Activated naive CD4-positive, alpha-beta T cell treated with anti-CD3 and anti-CD28 coated beads, Interleukin-2, amount 10 ng/mL, durations not matched to agents 7 days and 5 days (primary cell): ENCODE results near the gene NDUFC2.
"Not testable (repeated sequence)": the region's sequence is repeated elsewhere in the genome, so short reads cannot be mapped to it uniquely, and the experiment has no call there.

Source experiments
- CTCF ChIA-PET: fragments of 350-600 bp; sonication (Branson Sonifier 250); formaldehyde crosslinking; loops from one replicate; lab custom pipeline; 2021; ENCODE audit warnings: antibody characterized with exemption; lab: Charles Lee
- DNase-seq: peaks from one replicate; pipeline ENCODE4 v3.0.0-alpha.2; 2020
- H3K27ac Mint-ChIP-seq: one replicate; pipeline ENCODE4 v1.8.0; 2021; ENCODE audit warnings: mild to moderate bottlenecking, moderate library complexity, mixed read lengths
- H3K27me3 Mint-ChIP-seq: one replicate; pipeline ENCODE4 v1.8.0; 2021; ENCODE audit warnings: mild to moderate bottlenecking, mixed read lengths
- H3K36me3 Mint-ChIP-seq: one replicate; pipeline ENCODE4 v1.8.0; 2021; ENCODE audit warnings: mixed read lengths
- H3K4me1 Mint-ChIP-seq: one replicate; pipeline ENCODE4 v1.8.0; 2021; ENCODE audit warnings: mixed read lengths
- H3K4me3 Mint-ChIP-seq: one replicate; pipeline ENCODE4 v1.8.0; 2021; ENCODE audit warnings: mild to moderate bottlenecking, moderate library complexity, mixed read lengths
- H3K9me3 Mint-ChIP-seq: one replicate; pipeline ENCODE4 v1.8.0; 2021; ENCODE audit warnings: mixed read lengths

The NDUFC2 gene

DNA sequence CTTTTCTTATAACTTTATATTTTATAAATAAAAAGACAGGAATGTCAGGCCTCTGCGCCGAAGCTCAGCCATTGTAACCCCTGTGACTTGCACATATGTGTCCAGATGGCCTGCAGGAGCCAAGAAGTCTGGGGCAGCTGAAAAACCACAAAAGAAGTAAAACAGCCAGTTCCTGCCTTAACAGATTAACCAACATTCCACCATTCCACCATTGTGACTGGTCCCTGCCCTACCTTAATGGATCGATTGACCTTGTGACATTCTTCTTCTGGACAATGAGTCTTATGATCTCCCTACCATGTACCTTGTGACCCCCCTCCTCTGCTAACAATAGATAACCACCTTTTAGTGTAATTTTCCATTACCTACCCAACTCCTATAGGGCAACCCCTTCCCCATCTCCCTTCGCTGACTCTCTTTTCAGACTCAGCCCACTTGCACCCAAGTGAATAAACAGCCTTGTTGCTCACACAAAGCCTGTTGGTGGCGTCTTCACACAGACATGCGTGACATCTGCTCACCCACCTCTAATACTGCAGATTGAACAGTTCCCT lies 6.9 kb upstream of the NDUFC2 start:
- H3K27ac Mint-ChIP-seq, H3K4me3 Mint-ChIP-seq, DNase-seq, CTCF ChIA-PET, H3K36me3 Mint-ChIP-seq, H3K9me3 Mint-ChIP-seq, H3K4me1 Mint-ChIP-seq, H3K27me3 Mint-ChIP-seq: not testable (repeated sequence)

GRCh38 chr11:78085972-78086371 lies 6.3 kb upstream of the NDUFC2 start:
- Mint-ChIP-seq H3K36me3 (no peaks in the 10 kb centered on the region), H3K4me1 (peaks cover 15% of the 10 kb centered on the region), H3K4me3 (no peak overlapping the region), H3K27me3 (no peaks in the 10 kb centered on the region), H3K9me3 (no peaks in the 10 kb centered on the region), H3K27ac (no peak overlapping the region)
- CTCF ChIA-PET: no interaction called here
- DNase-seq: no peak

- H3K9me3 Mint-ChIP-seq, H3K36me3 Mint-ChIP-seq, H3K27ac Mint-ChIP-seq, CTCF ChIA-PET, H3K4me3 Mint-ChIP-seq, DNase-seq, H3K27me3 Mint-ChIP-seq: not testable (repeated sequence)
- H3K4me1 Mint-ChIP-seq: peaks cover 28% of the 10 kb centered on the region
Observed at GRCh38 chr11:78084506-78084905, 4.8 kb upstream of the NDUFC2 start.

DNA sequence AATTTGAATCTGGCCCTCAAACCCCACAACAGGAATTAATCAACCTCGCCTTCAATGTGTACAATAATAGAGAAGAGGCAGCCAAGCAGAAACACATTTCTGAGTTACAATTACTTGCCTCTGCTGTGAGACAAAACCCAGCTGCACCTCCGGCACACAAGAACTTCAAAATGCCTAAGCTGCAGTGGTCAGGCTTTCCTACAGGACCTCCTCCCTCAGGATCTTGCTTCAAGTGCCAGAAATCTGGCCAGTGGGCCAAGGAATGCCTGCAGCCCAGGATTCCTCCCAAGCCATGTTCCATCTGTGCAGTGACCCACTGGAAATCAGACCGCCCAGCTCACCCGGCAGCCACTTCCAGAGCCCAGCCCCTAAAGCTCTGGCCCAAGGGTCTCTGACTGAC lies 3.4 kb upstream of the NDUFC2 start:
- Mint-ChIP-seq H3K9me3 (no peaks in the 10 kb centered on the region), H3K4me3 (no peak overlapping the region), H3K36me3 (peaks cover 4% of the 10 kb centered on the region), H3K4me1 (peaks cover 36% of the 10 kb centered on the region), H3K27me3 (no peaks in the 10 kb centered on the region), H3K27ac (no peak overlapping the region)
- CTCF ChIA-PET: no interaction called here
- DNase-seq: no peak

DNA sequence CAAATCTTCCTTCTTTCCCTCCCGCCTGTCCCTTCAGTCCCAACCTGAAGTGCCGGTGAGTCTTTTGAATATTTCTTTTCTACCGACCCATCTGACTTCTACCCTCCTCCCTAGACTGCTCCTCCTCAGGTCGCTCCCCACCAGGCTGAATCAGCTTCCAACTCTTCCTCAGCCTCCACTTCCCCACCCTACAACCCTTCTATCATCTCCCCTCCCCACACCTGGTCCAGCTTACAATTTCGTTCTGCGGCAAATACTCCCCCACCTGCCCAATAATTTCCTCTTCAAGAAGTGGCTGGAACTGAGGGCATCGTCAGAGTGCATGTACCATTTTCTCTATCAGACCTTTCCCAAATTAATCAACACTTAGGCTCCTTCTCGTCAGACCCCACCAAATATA lies 2.5 kb upstream of the NDUFC2 start:
- Mint-ChIP-seq H3K36me3 (peaks cover 4% of the 10 kb centered on the region), H3K9me3 (no peaks in the 10 kb centered on the region), H3K4me1 (peaks cover 44% of the 10 kb centered on the region), H3K27ac (no peak overlapping the region), H3K27me3 (no peaks in the 10 kb centered on the region), H3K4me3 (no peak overlapping the region)
- no peak for DNase-seq
- CTCF ChIA-PET: no interaction called here

DNA sequence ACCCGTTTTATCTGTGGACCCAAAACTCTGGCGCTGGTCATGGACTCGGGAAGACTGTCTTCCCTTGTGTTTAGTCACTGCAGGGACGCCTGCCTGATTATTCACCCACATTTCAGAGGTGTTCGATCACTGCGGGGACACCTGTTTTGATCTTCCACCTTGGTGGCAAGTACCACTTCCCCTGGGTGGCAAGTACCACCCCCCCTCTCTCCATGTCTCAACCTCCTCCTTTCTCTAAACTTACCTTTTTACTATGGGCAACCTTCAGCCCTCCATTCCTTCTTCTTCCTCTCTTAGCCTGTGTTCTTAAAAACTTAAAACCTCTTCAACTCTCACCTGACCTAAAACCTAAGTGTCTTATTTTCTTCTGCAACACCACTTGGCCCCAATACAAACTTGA lies 1.9 kb upstream of the NDUFC2 start:
- CTCF ChIA-PET: no interaction called here
- H3K36me3 Mint-ChIP-seq: peaks cover 6% of the 10 kb centered on the region
- peak overlapping the region; percentile 59 for H3K27ac Mint-ChIP-seq
- no peaks in the 10 kb centered on the region for H3K9me3 Mint-ChIP-seq
- no peak for DNase-seq
- H3K4me1 Mint-ChIP-seq: peaks cover 49% of the 10 kb centered on the region
- peak overlapping the region; percentile 34 for H3K4me3 Mint-ChIP-seq
- no peaks in the 10 kb centered on the region for H3K27me3 Mint-ChIP-seq

DNA sequence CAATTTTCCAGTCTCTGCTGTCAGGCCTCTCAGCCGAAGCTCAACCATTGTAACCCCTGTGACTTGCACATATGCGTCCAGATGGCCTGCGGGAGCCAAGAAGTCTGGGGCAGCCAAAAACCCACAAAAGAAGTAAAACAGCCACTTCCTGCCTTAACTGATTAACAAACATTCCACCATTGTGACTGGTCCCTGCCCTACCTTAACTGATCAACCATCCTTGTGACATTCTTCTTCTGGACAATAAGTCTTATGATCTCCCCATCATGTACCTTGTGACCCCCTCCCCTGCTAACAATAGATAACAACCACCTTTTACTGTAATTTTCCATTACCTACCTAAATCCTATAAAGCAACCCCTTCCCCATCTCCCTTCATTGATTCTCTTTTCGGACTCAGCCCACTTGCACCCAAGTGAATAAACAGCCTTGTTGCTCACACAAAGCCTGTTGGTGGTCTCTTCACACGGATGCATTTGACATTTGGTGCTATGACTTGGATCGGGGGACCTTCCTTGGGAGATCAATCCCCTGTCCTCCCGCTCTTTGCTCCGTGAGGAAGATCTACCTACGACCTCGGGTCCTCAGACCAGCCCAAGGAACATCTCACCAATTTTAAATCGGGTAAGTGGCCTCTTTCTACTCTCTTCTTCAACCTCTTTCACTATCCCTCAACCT lies 1.3 kb upstream of the NDUFC2 start:
- CTCF ChIA-PET: no interaction called here
- H3K9me3 Mint-ChIP-seq: no peaks in the 10 kb centered on the region
- peak overlapping the region; percentile 34 for H3K4me3 Mint-ChIP-seq
- H3K27me3 Mint-ChIP-seq: no peaks in the 10 kb centered on the region
- peaks cover 51% of the 10 kb centered on the region for H3K4me1 Mint-ChIP-seq
- H3K27ac Mint-ChIP-seq: peak overlapping the region; percentile 59
- DNase-seq: no peak
- peaks cover 8% of the 10 kb centered on the region for H3K36me3 Mint-ChIP-seq

- Mint-ChIP-seq H3K27me3 (no peaks in the 10 kb centered on the region), H3K4me1 (peaks cover 56% of the 10 kb centered on the region), H3K27ac (peak overlapping the region; percentile 90), H3K36me3 (peaks cover 10% of the 10 kb centered on the region), H3K9me3 (no peaks in the 10 kb centered on the region), H3K4me3 (peak overlapping the region; percentile 93)
- DNase-seq: no peak
- CTCF ChIA-PET: no interaction called here
Observed at GRCh38 chr11:78080084-78080817, 589 bp upstream of the NDUFC2 start.

- Mint-ChIP-seq H3K4me1 (peaks cover 61% of the 10 kb centered on the region), H3K27ac (peak overlapping the region; percentile 90), H3K4me3 (peak overlapping the region; percentile 93), H3K36me3 (peaks cover 19% of the 10 kb centered on the region), H3K9me3 (no peaks in the 10 kb centered on the region), H3K27me3 (no peaks in the 10 kb centered on the region)
- no peak for DNase-seq
- CTCF ChIA-PET: interaction anchor here (0.6 to 1.3 kb wide), 2 partner anchors 19 to 486 kb away, joined by 3 to 5 read pairs; no protein-coding TSS in a partner anchor
Observed at GRCh38 chr11:78078218-78079167, 1.2 kb downstream of the NDUFC2 start.

DNA sequence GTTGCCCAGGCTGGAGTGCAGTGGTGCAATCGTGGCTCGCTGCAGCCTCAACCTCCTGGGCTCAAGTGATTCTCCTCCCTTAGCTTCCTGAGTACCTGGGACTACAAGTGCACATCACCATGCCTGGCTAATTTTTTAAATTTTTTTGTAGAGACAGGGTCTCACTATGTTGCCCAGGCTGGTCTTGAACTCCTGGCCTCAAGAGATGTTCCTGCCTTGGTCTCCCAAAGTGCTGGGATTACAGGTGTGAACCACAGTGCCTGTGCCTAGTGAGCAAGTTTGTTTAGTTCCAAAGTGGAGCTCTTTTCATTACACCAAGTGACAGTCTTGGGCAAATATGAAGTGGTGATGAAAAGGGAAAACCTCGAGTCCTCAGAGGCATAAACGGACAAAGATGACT lies 2.1 kb downstream of the NDUFC2 start:
- CTCF ChIA-PET: interaction anchor here (1.3 kb wide), 1 partner anchor 487 kb away, joined by 5 read pairs; no protein-coding TSS in a partner anchor
- Mint-ChIP-seq H3K36me3 (peaks cover 23% of the 10 kb centered on the region), H3K4me3 (peak overlapping the region; percentile 93), H3K4me1 (peaks cover 62% of the 10 kb centered on the region)
- H3K27ac Mint-ChIP-seq, H3K9me3 Mint-ChIP-seq, H3K27me3 Mint-ChIP-seq, DNase-seq: not testable (repeated sequence)

GRCh38 chr11:78076733-78077403 lies 2.8 kb downstream of the NDUFC2 start:
- Mint-ChIP-seq H3K9me3 (no peaks in the 10 kb centered on the region), H3K27me3 (no peaks in the 10 kb centered on the region), H3K4me1 (peaks cover 57% of the 10 kb centered on the region), H3K36me3 (peaks cover 26% of the 10 kb centered on the region), H3K27ac (no peak overlapping the region), H3K4me3 (no peak overlapping the region)
- CTCF ChIA-PET: interaction anchor here (1.3 kb wide), 1 partner anchor 487 kb away, joined by 5 read pairs; no protein-coding TSS in a partner anchor
- DNase-seq: no peak

DNA sequence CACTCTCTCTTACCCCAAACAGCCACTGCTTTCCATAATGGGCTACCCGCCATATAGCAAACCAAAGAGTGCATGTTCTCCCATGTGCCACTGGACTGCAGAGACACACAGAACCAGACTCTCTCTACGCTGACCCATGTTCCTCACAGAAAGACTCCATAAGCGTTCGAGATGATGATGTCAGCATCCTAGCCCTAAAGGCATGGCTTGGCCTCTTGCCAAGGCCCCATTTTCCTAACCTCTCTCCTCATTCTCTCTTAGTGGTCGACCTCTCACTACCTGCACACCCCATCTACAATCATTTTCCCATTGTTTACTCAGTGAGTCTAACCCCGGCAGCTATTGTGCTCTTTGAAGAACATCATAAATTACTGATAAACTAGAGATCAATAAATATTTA lies 4.9 kb downstream of the NDUFC2 start:
- DNase-seq: no peak
- Mint-ChIP-seq H3K4me1 (peaks cover 36% of the 10 kb centered on the region), H3K4me3 (no peak overlapping the region), H3K27me3 (no peaks in the 10 kb centered on the region), H3K27ac (no peak overlapping the region), H3K36me3 (peaks cover 39% of the 10 kb centered on the region), H3K9me3 (no peaks in the 10 kb centered on the region)
- CTCF ChIA-PET: no interaction called here

DNA sequence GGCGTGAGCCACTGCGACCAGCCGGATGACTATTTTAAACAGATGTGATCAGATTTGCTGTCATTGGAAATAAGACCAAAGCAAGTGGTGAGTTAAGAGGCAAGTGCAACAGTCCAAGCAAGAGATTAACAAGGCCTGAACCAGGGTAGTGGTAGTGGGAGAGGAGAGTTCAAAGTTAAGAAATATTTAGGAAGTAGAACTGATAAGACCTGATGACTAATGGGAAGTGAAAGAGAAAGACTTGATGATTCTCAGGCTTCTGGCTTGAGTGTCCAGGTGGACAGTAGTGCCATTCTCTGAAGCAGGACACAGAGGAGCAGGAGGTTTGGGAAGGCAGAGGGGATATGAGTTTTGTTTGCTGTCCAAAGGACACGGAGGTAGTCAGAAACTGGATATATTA lies 7.2 kb downstream of the NDUFC2 start:
- Mint-ChIP-seq H3K9me3 (no peaks in the 10 kb centered on the region), H3K4me3 (no peak overlapping the region), H3K4me1 (peaks cover 21% of the 10 kb centered on the region), H3K27me3 (no peaks in the 10 kb centered on the region), H3K27ac (no peak overlapping the region), H3K36me3 (peaks cover 52% of the 10 kb centered on the region)
- CTCF ChIA-PET: no interaction called here
- no peak for DNase-seq
